Measurements from ENCODE around the gene ZDHHC7.

The ZDHHC7 gene

GRCh38 chr16:85015481-85016187 lies 4.3 kb upstream of the ZDHHC7 start:
- H3K4me3 ChIP-seq (ENCODE audit: low read depth in 1 of 2, low read length in 2 of 2), result no peak overlapping the region
- no peak overlapping the region for H3K27ac ChIP-seq (ENCODE audit: low read length)
- peaks cover 0 to 10% of the 10 kb centered on the region in 2 donors for H3K4me1 ChIP-seq (ENCODE audit: control insufficient read depth in 1 of 2, insufficient read depth in 2 of 2, low read length in 2 of 2)
- H3K9me3 ChIP-seq (ENCODE audit: control insufficient read depth in 1 of 2, low read length in 2 of 2), result no peaks in the 10 kb centered on the region
- no peaks in the 10 kb centered on the region for H3K27me3 ChIP-seq (ENCODE audit: low read depth, low read length)
- H3K36me3 ChIP-seq (ENCODE audit: control insufficient read depth in 1 of 2, insufficient read depth in 2 of 2, low read length in 2 of 2), result no peaks in the 10 kb centered on the region

GRCh38 chr16:85014311-85014710 lies 3.0 kb upstream of the ZDHHC7 start:
- Histone ChIP-seq H3K27me3 (ENCODE audit: low read depth, low read length) (no peaks in the 10 kb centered on the region), H3K4me1 (ENCODE audit: control insufficient read depth in 1 of 2, insufficient read depth in 2 of 2, low read length in 2 of 2) (peaks cover 4 to 12% of the 10 kb centered on the region in 2 donors), H3K4me3 (ENCODE audit: low read depth in 1 of 2, low read length in 2 of 2) (no peak overlapping the region), H3K36me3 (ENCODE audit: control insufficient read depth in 1 of 2, insufficient read depth in 2 of 2, low read length in 2 of 2) (no peaks in the 10 kb centered on the region), H3K27ac (ENCODE audit: low read length) (no peak overlapping the region), H3K9me3 (ENCODE audit: control insufficient read depth in 1 of 2, low read length in 2 of 2) (no peaks in the 10 kb centered on the region)

GRCh38 chr16:85011846-85012284 lies 530 bp upstream of the ZDHHC7 start:
- H3K27ac ChIP-seq (ENCODE audit: low read length), result peak overlapping the region; percentile 98
- peaks cover 8 to 20% of the 10 kb centered on the region in 2 donors for H3K4me1 ChIP-seq (ENCODE audit: control insufficient read depth in 1 of 2, insufficient read depth in 2 of 2, low read length in 2 of 2)

GRCh38 chr16:85010446-85010930 lies 847 bp downstream of the ZDHHC7 start:
- Histone ChIP-seq H3K4me1 (ENCODE audit: control insufficient read depth in 1 of 2, insufficient read depth in 2 of 2, low read length in 2 of 2) (peaks cover 11 to 25% of the 10 kb centered on the region in 2 donors), H3K36me3 (ENCODE audit: control insufficient read depth in 1 of 2, insufficient read depth in 2 of 2, low read length in 2 of 2) (no peaks in the 10 kb centered on the region), H3K9me3 (ENCODE audit: control insufficient read depth in 1 of 2, low read length in 2 of 2) (no peaks in the 10 kb centered on the region)

More at GRCh38 chr16:85011846-85012284, 530 bp upstream of the ZDHHC7 start:
- Histone ChIP-seq H3K27me3 (ENCODE audit: low read depth, low read length) (no peaks in the 10 kb centered on the region), H3K4me3 (ENCODE audit: low read depth in 1 of 2, low read length in 2 of 2) (peak overlapping the region; percentile 87 to 88), H3K9me3 (ENCODE audit: control insufficient read depth in 1 of 2, low read length in 2 of 2) (no peaks in the 10 kb centered on the region), H3K36me3 (ENCODE audit: control insufficient read depth in 1 of 2, insufficient read depth in 2 of 2, low read length in 2 of 2) (no peaks in the 10 kb centered on the region)

GRCh38 chr16:85008271-85008670 lies 3.1 kb downstream of the ZDHHC7 start:
- H3K9me3 ChIP-seq (ENCODE audit: control insufficient read depth in 1 of 2, low read length in 2 of 2), result no peaks in the 10 kb centered on the region
- H3K4me1 ChIP-seq (ENCODE audit: control insufficient read depth in 1 of 2, insufficient read depth in 2 of 2, low read length in 2 of 2), result peaks cover 27 to 47% of the 10 kb centered on the region in 2 donors
- no peaks in the 10 kb centered on the region for H3K27me3 ChIP-seq (ENCODE audit: low read depth, low read length)
- no peak overlapping the region for H3K27ac ChIP-seq (ENCODE audit: low read length)
- peaks cover 0 to 5% of the 10 kb centered on the region in 2 donors for H3K36me3 ChIP-seq (ENCODE audit: control insufficient read depth in 1 of 2, insufficient read depth in 2 of 2, low read length in 2 of 2)
- no peak overlapping the region for H3K4me3 ChIP-seq (ENCODE audit: low read depth in 1 of 2, low read length in 2 of 2)

More at GRCh38 chr16:85010446-85010930, 847 bp downstream of the ZDHHC7 start:
- H3K27ac ChIP-seq (ENCODE audit: low read length), result peak overlapping the region; percentile 70
- H3K27me3 ChIP-seq (ENCODE audit: low read depth, low read length), result no peaks in the 10 kb centered on the region
- peak overlapping the region; percentile 85 to 88 for H3K4me3 ChIP-seq (ENCODE audit: low read depth in 1 of 2, low read length in 2 of 2)

GRCh38 chr16:85007496-85008214 lies 3.7 kb downstream of the ZDHHC7 start:
- peaks cover 0 to 5% of the 10 kb centered on the region in 2 donors for H3K36me3 ChIP-seq (ENCODE audit: control insufficient read depth in 1 of 2, insufficient read depth in 2 of 2, low read length in 2 of 2)
- H3K27me3 ChIP-seq (ENCODE audit: low read depth, low read length), result no peaks in the 10 kb centered on the region
- no peak overlapping the region for H3K4me3 ChIP-seq (ENCODE audit: low read depth in 1 of 2, low read length in 2 of 2)
- H3K27ac ChIP-seq (ENCODE audit: low read length), result no peak overlapping the region
- H3K9me3 ChIP-seq (ENCODE audit: control insufficient read depth in 1 of 2, low read length in 2 of 2), result no peaks in the 10 kb centered on the region
- peaks cover 33 to 53% of the 10 kb centered on the region in 2 donors for H3K4me1 ChIP-seq (ENCODE audit: control insufficient read depth in 1 of 2, insufficient read depth in 2 of 2, low read length in 2 of 2)

- no peaks in the 10 kb centered on the region for H3K9me3 ChIP-seq (ENCODE audit: control insufficient read depth in 1 of 2, low read length in 2 of 2)
- no peaks in the 10 kb centered on the region for H3K27me3 ChIP-seq (ENCODE audit: low read depth, low read length)
- peaks cover 43 to 63% of the 10 kb centered on the region in 2 donors for H3K4me1 ChIP-seq (ENCODE audit: control insufficient read depth in 1 of 2, insufficient read depth in 2 of 2, low read length in 2 of 2)
- H3K4me3 ChIP-seq (ENCODE audit: low read depth in 1 of 2, low read length in 2 of 2), result no peak overlapping the region
- H3K27ac ChIP-seq (ENCODE audit: low read length), result no peak overlapping the region
- H3K36me3 ChIP-seq (ENCODE audit: control insufficient read depth in 1 of 2, insufficient read depth in 2 of 2, low read length in 2 of 2), result peaks cover 0 to 5% of the 10 kb centered on the region in 2 donors
Observed at GRCh38 chr16:85006639-85007038, 4.7 kb downstream of the ZDHHC7 start.

- Histone ChIP-seq H3K27ac (ENCODE audit: low read length) (peak overlapping the region; percentile 85), H3K36me3 (ENCODE audit: control insufficient read depth in 1 of 2, insufficient read depth in 2 of 2, low read length in 2 of 2) (peaks cover 0 to 5% of the 10 kb centered on the region in 2 donors), H3K27me3 (ENCODE audit: low read depth, low read length) (no peaks in the 10 kb centered on the region), H3K9me3 (ENCODE audit: control insufficient read depth in 1 of 2, low read length in 2 of 2) (no peaks in the 10 kb centered on the region), H3K4me3 (ENCODE audit: low read depth in 1 of 2, low read length in 2 of 2) (peak overlapping the region in 1 of 2 donors; percentile 32), H3K4me1 (ENCODE audit: control insufficient read depth in 1 of 2, insufficient read depth in 2 of 2, low read length in 2 of 2) (peaks cover 45 to 65% of the 10 kb centered on the region in 2 donors)
Observed at GRCh38 chr16:85005285-85006069, 5.9 kb downstream of the ZDHHC7 start.

- H3K36me3 ChIP-seq (ENCODE audit: control insufficient read depth in 1 of 2, insufficient read depth in 2 of 2, low read length in 2 of 2), result peaks cover 0 to 5% of the 10 kb centered on the region in 2 donors
- peaks cover 41 to 64% of the 10 kb centered on the region in 2 donors for H3K4me1 ChIP-seq (ENCODE audit: control insufficient read depth in 1 of 2, insufficient read depth in 2 of 2, low read length in 2 of 2)
- H3K4me3 ChIP-seq (ENCODE audit: low read depth in 1 of 2, low read length in 2 of 2), result peak overlapping the region; percentile 8 to 32
- peak overlapping the region; percentile 85 for H3K27ac ChIP-seq (ENCODE audit: low read length)
- H3K9me3 ChIP-seq (ENCODE audit: control insufficient read depth in 1 of 2, low read length in 2 of 2), result no peaks in the 10 kb centered on the region
- no peaks in the 10 kb centered on the region for H3K27me3 ChIP-seq (ENCODE audit: low read depth, low read length)
Observed at GRCh38 chr16:85004587-85005205, 6.6 kb downstream of the ZDHHC7 start.

GRCh38 chr16:85003725-85004586 lies 7.4 kb downstream of the ZDHHC7 start:
- peak overlapping the region; percentile 85 for H3K27ac ChIP-seq (ENCODE audit: low read length)

More at GRCh38 chr16:85003725-85004586, 7.4 kb downstream of the ZDHHC7 start:
- Histone ChIP-seq H3K4me3 (ENCODE audit: low read depth in 1 of 2, low read length in 2 of 2) (peak overlapping the region in 1 of 2 donors; percentile 7), H3K4me1 (ENCODE audit: control insufficient read depth in 1 of 2, insufficient read depth in 2 of 2, low read length in 2 of 2) (peaks cover 41 to 68% of the 10 kb centered on the region in 2 donors), H3K9me3 (ENCODE audit: control insufficient read depth in 1 of 2, low read length in 2 of 2) (no peaks in the 10 kb centered on the region), H3K27me3 (ENCODE audit: low read depth, low read length) (no peaks in the 10 kb centered on the region), H3K36me3 (ENCODE audit: control insufficient read depth in 1 of 2, insufficient read depth in 2 of 2, low read length in 2 of 2) (peaks cover 0 to 5% of the 10 kb centered on the region in 2 donors)

All from muscle layer of duodenum (tissue), 2 donors.